WTC11 (cell line): ENCODE data around the gene PSME4.
"Not testable (repeated sequence)": the region's sequence is repeated elsewhere in the genome, so short reads cannot be mapped to it uniquely, and the experiment has no call there.

Source experiments
- ATF3 ChIP-seq: sonication (generic); formaldehyde crosslinking; conservative IDR thresholded peaks from 2 replicates; pipeline ENCODE4 v1.8.1; 2022; ENCODE audit warnings: mild to moderate bottlenecking, missing genetic modification reagents
- CBFB ChIP-seq: sonication (generic); formaldehyde crosslinking; IDR thresholded peaks from 2 replicates; pipeline ENCODE4 v1.8.1; 2022; ENCODE audit warnings: mild to moderate bottlenecking, low read depth, missing genetic modification reagents
- CTCF ChIP-seq: fragments of 200-600 bp; IDR thresholded peaks from 2 replicates; pipeline ENCODE4 v1.8.0; 2022; ENCODE audit warnings: antibody characterized with exemption
- E2F5 ChIP-seq: sonication (generic); formaldehyde crosslinking; IDR thresholded peaks from 2 replicates; pipeline ENCODE4 v1.8.1; 2022; ENCODE audit warnings: mild to moderate bottlenecking, moderate library complexity, missing genetic modification reagents
- IRF2 ChIP-seq: sonication (generic); formaldehyde crosslinking; IDR thresholded peaks from 2 replicates; pipeline ENCODE4 v1.8.0; 2022; ENCODE audit warnings: low read depth, missing genetic modification reagents, borderline replicate concordance
- NFYB ChIP-seq: sonication (generic); formaldehyde crosslinking; conservative IDR thresholded peaks from 2 replicates; pipeline ENCODE4 v1.8.0; 2022; ENCODE audit warnings: low read depth, missing genetic modification reagents
- PRRX2 ChIP-seq: fragments of 250-450 bp; sonication (Bioruptor Pico); IDR thresholded peaks from 2 replicates; pipeline ENCODE4 v1.8.0; 2021; ENCODE audit warnings: mild to moderate bottlenecking
- RELA ChIP-seq: sonication (generic); formaldehyde crosslinking; IDR thresholded peaks from 2 replicates; pipeline ENCODE4 v1.8.1; 2022; ENCODE audit warnings: missing genetic modification reagents, mild to moderate bottlenecking, borderline replicate concordance
- RORB ChIP-seq: fragments of 250-450 bp; sonication (Bioruptor Pico); IDR thresholded peaks from 2 replicates; pipeline ENCODE4 v1.9.0; 2021; ENCODE audit warnings: mild to moderate bottlenecking
- TCF7 ChIP-seq: sonication (generic); formaldehyde crosslinking; IDR thresholded peaks from 2 replicates; pipeline ENCODE4 v1.8.0; 2022; ENCODE audit warnings: mild to moderate bottlenecking, low read depth, missing genetic modification reagents, moderate library complexity
- USF2 ChIP-seq: sonication (generic); formaldehyde crosslinking; IDR thresholded peaks from 2 replicates; pipeline ENCODE4 v1.8.1; 2023; ENCODE audit warnings: mild to moderate bottlenecking, missing genetic modification reagents, moderate library complexity
- ZNF263 ChIP-seq: sonication (generic); formaldehyde crosslinking; IDR thresholded peaks from 2 replicates; pipeline ENCODE4 v1.8.1; 2022; ENCODE audit warnings: low read depth, mild to moderate bottlenecking, moderate library complexity, missing genetic modification reagents
- ZNF423 ChIP-seq: fragments of 250-450 bp; sonication (Bioruptor Pico); IDR thresholded peaks from 2 replicates; pipeline ENCODE4 v2.1.2; 2022; ENCODE audit warnings: mild to moderate bottlenecking, moderate library complexity
- ZNF512 ChIP-seq: sonication (generic); formaldehyde crosslinking; IDR thresholded peaks from 2 replicates; pipeline ENCODE4 v1.8.1; 2022; ENCODE audit warnings: missing genetic modification reagents, borderline replicate concordance

- not testable (repeated sequence) for TF ChIP-seq USF2; E2F5 (CRISPR knock-in tag); TCF7 (CRISPR knock-in tag); PRRX2 (CRISPR knock-in tag); CTCF; ATF3 (CRISPR knock-in tag); ZNF263 (CRISPR knock-in tag); RORB (CRISPR knock-in tag); IRF2 (CRISPR knock-in tag); ZNF423 (CRISPR knock-in tag); ZNF512 (CRISPR knock-in tag); CBFB (CRISPR knock-in tag); RELA (CRISPR knock-in tag); NFYB (CRISPR knock-in tag)
Measured at GRCh38 chr2:53926321-53926720, 44.5 kb downstream of the PSME4 start.
